K562 (cell line): ENCODE measurements around the gene PICK1. TPM values are rescaled to one million over a fixed set of nuclear protein-coding genes. Genes with fewer than 3 reads are reported as not detected.

Experiments
- BMI1 ChIP-seq: fragments of 150-350 bp; IDR thresholded peaks from 2 replicates; pipeline ENCODE4 v1.6.1; 2014; ENCODE audit warnings: low read length
- BRCA1 ChIP-seq, 2 experiments: fragments of 450-650 bp in 1 of 2; sonication (generic) in 1 of 2; formaldehyde crosslinking in 1 of 2; IDR thresholded peaks; 2 replicates each; pipeline versions ENCODE4 v1.5.0 to v1.6.1; 2017 to 2020; ENCODE audit warnings: mild to moderate bottlenecking in 1 of 2, missing genetic modification reagents in 1 of 2
- BRF1 ChIP-seq: IDR thresholded peaks from 3 replicates; pipeline ENCODE4 v1.6.1; 2011; ENCODE audit warnings: borderline replicate concordance, mild to moderate bottlenecking; ENCODE audit not compliant: insufficient read length; ENCODE audit errors: extremely low read depth
- CTCF ChIP-seq, 3 experiments: IDR thresholded peaks in 2 of 3; conservative IDR thresholded peaks in 1 of 3; 2 replicates each; pipeline ENCODE4 v1.5.1; 2011 to 2012; ENCODE audit warnings: low read length in 3 of 3, mild to moderate bottlenecking in 3 of 3, control low read depth in 2 of 3, improper control_type of control experiment in 1 of 3, inconsistent platforms in 1 of 3, low read depth in 1 of 3, mixed read lengths in 1 of 3, moderate library complexity in 1 of 3; ENCODE audit not compliant: insufficient read depth in 2 of 3
- CXXC5 ChIP-seq: fragments of 250-450 bp; sonication (Bioruptor Pico); IDR thresholded peaks from 2 replicates; pipeline ENCODE4 v1.8.0; 2022; ENCODE audit warnings: inconsistent platforms, mild to moderate bottlenecking, moderate library complexity
- GABPA ChIP-seq: fragments of 200-800 bp; sonication (Bioruptor generic); conservative IDR thresholded peaks from 2 replicates; pipeline ENCODE4 v1.6.1; 2016; ENCODE audit warnings: low read depth, missing genetic modification characterization, missing compliant biosample characterization
- GATA2 ChIP-seq: sonication (generic); formaldehyde crosslinking; IDR thresholded peaks from 2 replicates; pipeline ENCODE4 v1.4.0; 2020; ENCODE audit warnings: mild to moderate bottlenecking, missing genetic modification reagents
- MEF2A ChIP-seq: IDR thresholded peaks from 2 replicates; pipeline ENCODE4 v1.6.1; 2011; ENCODE audit warnings: low read depth, mild to moderate bottlenecking, low read length, moderate library complexity; ENCODE audit not compliant: control insufficient read depth
- RBBP5 ChIP-seq: fragments of 200-600 bp; sonication (generic); IDR thresholded peaks from 2 replicates; pipeline ENCODE4 v1.6.1; 2012; ENCODE audit warnings: borderline replicate concordance, mild to moderate bottlenecking, low read length, control low read depth, inconsistent platforms; ENCODE audit not compliant: insufficient read depth, poor library complexity, severe bottlenecking
- RFX5 ChIP-seq: IDR thresholded peaks from 2 replicates; pipeline ENCODE4 v1.6.1; 2011; ENCODE audit warnings: low read depth, mild to moderate bottlenecking, improper control_type of control experiment, low read length
- SAFB2 ChIP-seq: fragments of 200-400 bp; formaldehyde crosslinking; IDR thresholded peaks from 2 replicates; pipeline ENCODE4 v1.6.1; 2018; ENCODE audit warnings: borderline replicate concordance, low read length, low read depth, moderate library complexity; ENCODE audit not compliant: severe bottlenecking
- SIN3B ChIP-seq: fragments of 450-650 bp; IDR thresholded peaks from 2 replicates; pipeline ENCODE4 v1.6.1; 2017; ENCODE audit warnings: low read depth, mild to moderate bottlenecking, moderate library complexity
- STAG1 ChIP-seq: sonication (generic); formaldehyde crosslinking; IDR thresholded peaks from 2 replicates; pipeline ENCODE4 v1.5.0; 2020; ENCODE audit warnings: missing genetic modification reagents, borderline replicate concordance
- TRIM28 ChIP-seq: fragments of 450-650 bp; IDR thresholded peaks from 2 replicates; pipeline ENCODE4 v1.6.1; 2017
- VEZF1 ChIP-seq: fragments of 200-800 bp; sonication (Bioruptor generic); IDR thresholded peaks from 2 replicates; pipeline ENCODE4 v1.6.1; 2017; ENCODE audit warnings: missing genetic modification characterization, missing compliant biosample characterization
- ZNF347 ChIP-seq: fragments of 450-650 bp; formaldehyde crosslinking; IDR thresholded peaks from 2 replicates; pipeline ENCODE4 v1.4.0; 2020; ENCODE audit warnings: low read depth, mild to moderate bottlenecking, moderate library complexity
- ZNF609 ChIP-seq: sonication (generic); formaldehyde crosslinking; IDR thresholded peaks from 2 replicates; pipeline ENCODE4 v1.8.1; 2023; ENCODE audit warnings: missing genetic modification reagents, mild to moderate bottlenecking, borderline replicate concordance
- ZNF699 ChIP-seq: fragments of 250-450 bp; sonication (Bioruptor Pico); IDR thresholded peaks from 2 replicates; pipeline ENCODE4 v1.8.0; 2021; ENCODE audit warnings: mild to moderate bottlenecking, moderate library complexity; ENCODE audit not compliant: insufficient replicate concordance
- polyA plus RNA-seq, 8 experiments: library from polyadenylated mRNA; depleted of rRNA in 4 of 8; stranded (reverse) in 5 of 8; unstranded in 3 of 8; fragments of >200 nt; fragmentation: Nextera tagmentation in 2 of 8; fragmentation: Illumina TruSeq in 1 of 8; extraction: Ambion mirVana in 2 of 8; extraction: Trizol in 1 of 8; gene quantifications; 2 replicates each; pipeline versions ENCODE4 v1.2.1 to v1.2.3, GENCODE V29; 2011 to 2014; ENCODE audit warnings: inconsistent platforms in 1 of 8, missing spikeins in 1 of 8
- total RNA-seq, 7 experiments: library from RNA; depleted of rRNA in 6 of 7; stranded (reverse); fragments of >200 nt in 6 of 7; fragmentation: Illumina TruSeq in 2 of 7; extraction: Trizol in 2 of 7; gene quantifications; 2 replicates each; pipeline versions ENCODE4 v1.2.1 to v1.2.3, GENCODE V29; 2011 to 2021; ENCODE audit warnings: low replicate concordance in 1 of 7

The PICK1 gene
- total and polyA plus RNA-seq, 9 of the 15 experiments (the other 6 are each of a cell fraction or from before 2014, with no cell fraction given), result 0.06 to 11.0 (median 7.9) TPM; not detected in 1

GRCh38 chr22:38114484-38115398 is 57.5 kb downstream of the PICK1 start (continued):
- TF ChIP-seq ZNF347 (CRISPR knock-in tag), result no peak
- peak; percentile 26; the same call in 1 of the 2 replicates for TF ChIP-seq CXXC5 (CRISPR knock-in tag)
- TF ChIP-seq SIN3B, result no peak
- no peak for TF ChIP-seq ZNF699
- TF ChIP-seq ZNF609, result no peak
- no peak for TF ChIP-seq BMI1
- TF ChIP-seq SAFB2, result no peak
- TF ChIP-seq BRF1, result no peak
- no peak for TF ChIP-seq TRIM28
- TF ChIP-seq GATA2 (CRISPR knock-in tag), result no peak
- no peak for TF ChIP-seq RFX5
- no peak for TF ChIP-seq BRCA1 (IDR thresholded peaks at IDR 0.05)
- TF ChIP-seq BRCA1 (CRISPR knock-in tag; IDR thresholded peaks at IDR 0.05), result no peak
- TF ChIP-seq VEZF1, result no peak
- TF ChIP-seq MEF2A, result no peak
- no peak for TF ChIP-seq GABPA
- TF ChIP-seq RBBP5, result no peak
- peak; percentile 81 to 87 (median 85) for TF ChIP-seq CTCF (IDR thresholded peaks at IDR 0.05 in 2 of 3, conservative IDR thresholded peaks at IDR 0.05 in 1 of 3; ENCODE audit: insufficient read depth in 2 of 3, low read depth in 1 of 3, low read length in 3 of 3)
- peak; percentile 18; the same call in 1 of the 2 replicates for TF ChIP-seq STAG1 (CRISPR knock-in tag)
